Spleen (tissue), 7 donors: ENCODE measurements around the gene ZMIZ1.

Experiments
- CTCF ChIP-seq, 11 experiments: fragments of 200-600 bp in 7 of 11; fragments of 450-650 bp in 4 of 11; sonication (generic) in 4 of 11; IDR thresholded peaks in 8 of 11; conservative IDR thresholded peaks in 3 of 11; 1 replicate in 7 of 11; 2 replicates in 4 of 11; pipeline versions ENCODE4 v1.4.0 to v1.8.0; 2016 to 2021; ENCODE audit warnings: antibody characterized with exemption in 11 of 11, inconsistent platforms in 4 of 11, mild to moderate bottlenecking in 1 of 11
- POLR2A ChIP-seq, 3 donors: fragments of 450-650 bp; IDR thresholded peaks; one replicate each; pipeline ENCODE4 v1.5.1; 2017; ENCODE audit warnings: antibody characterized with exemption in 3 of 3, mild to moderate bottlenecking in 1 of 3
- donor health status: DM: no; HTN: no; CAD: no; lungs with moderate emphysema.
- donor health status: DM: no; HTN: no; CAD: no.
- donor health status: DM: no; HTN: no; CAD: no.

GRCh38 chr10:79159141-79159651 lies 90.4 kb downstream of the ZMIZ1 start:
- TF ChIP-seq POLR2A (IDR thresholded peaks at IDR 0.05) (no peak), CTCF (IDR thresholded peaks at IDR 0.05 in 8 of 11, conservative IDR thresholded peaks at IDR 0.05 in 3 of 11) (no peak)
